ENCODE results near the gene EMX1.

The EMX1 gene

DNA sequence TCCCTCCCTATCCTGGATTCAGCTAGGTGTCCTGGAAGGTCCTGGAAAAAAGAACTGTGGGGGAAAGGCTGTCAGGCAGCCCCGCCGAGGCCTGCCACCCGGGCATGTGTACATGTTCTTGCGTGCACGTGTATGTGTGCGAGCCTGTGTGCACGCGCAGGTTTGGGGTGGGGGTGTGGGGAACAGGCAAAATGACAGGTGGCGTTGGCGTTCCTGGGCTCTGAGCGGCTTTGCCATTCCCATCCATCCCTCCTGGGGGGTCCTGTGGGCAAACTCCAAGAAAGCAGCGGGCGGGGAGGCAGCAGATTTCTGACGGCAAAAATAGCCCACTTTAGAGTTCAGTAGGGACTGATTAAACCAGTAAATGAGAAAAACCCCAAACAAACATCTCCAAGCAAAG lies 35.6 kb downstream of the EMX1 start:
- Histone ChIP-seq H3K4me3 (no peak overlapping the region), H3K9ac (ENCODE audit: insufficient read length) (no peak overlapping the region), H3K27ac (no peak overlapping the region), H3K36me3 (ENCODE audit: insufficient read depth, low read length) (no peaks in the 10 kb centered on the region), H3K9me3 (ENCODE audit: low read depth, low read length) (no peaks in the 10 kb centered on the region)
- DNase-seq (ENCODE audit: low read depth, low spot score), result no peak
- no peak for TF ChIP-seq EZH2 (IDR thresholded peaks at IDR 0.05)
- no peak for TF ChIP-seq FOXP2 (optimal IDR thresholded peaks at IDR 0.05; ENCODE audit: control extremely low read depth, extremely low read length, insufficient read depth)
- TF ChIP-seq POLR2AphosphoS5 (IDR thresholded peaks at IDR 0.05; ENCODE audit: borderline replicate concordance, low read depth, low read length), result no peak

GRCh38 chr2:72953528-72953927 lies 36.2 kb downstream of the EMX1 start:
- no peak for DNase-seq (ENCODE audit: low read depth, low spot score)
- H3K36me3 ChIP-seq (ENCODE audit: insufficient read depth, low read length), result no peaks in the 10 kb centered on the region
- no peak overlapping the region for H3K9ac ChIP-seq (ENCODE audit: insufficient read length)
- TF ChIP-seq EZH2 (IDR thresholded peaks at IDR 0.05) (no peak), POLR2AphosphoS5 (IDR thresholded peaks at IDR 0.05; ENCODE audit: borderline replicate concordance, low read depth, low read length) (no peak), FOXP2 (optimal IDR thresholded peaks at IDR 0.05; ENCODE audit: control extremely low read depth, extremely low read length, insufficient read depth) (no peak)
- H3K27ac ChIP-seq, result no peak overlapping the region
- H3K4me3 ChIP-seq, result no peak overlapping the region
- H3K9me3 ChIP-seq (ENCODE audit: low read depth, low read length), result no peaks in the 10 kb centered on the region

DNA sequence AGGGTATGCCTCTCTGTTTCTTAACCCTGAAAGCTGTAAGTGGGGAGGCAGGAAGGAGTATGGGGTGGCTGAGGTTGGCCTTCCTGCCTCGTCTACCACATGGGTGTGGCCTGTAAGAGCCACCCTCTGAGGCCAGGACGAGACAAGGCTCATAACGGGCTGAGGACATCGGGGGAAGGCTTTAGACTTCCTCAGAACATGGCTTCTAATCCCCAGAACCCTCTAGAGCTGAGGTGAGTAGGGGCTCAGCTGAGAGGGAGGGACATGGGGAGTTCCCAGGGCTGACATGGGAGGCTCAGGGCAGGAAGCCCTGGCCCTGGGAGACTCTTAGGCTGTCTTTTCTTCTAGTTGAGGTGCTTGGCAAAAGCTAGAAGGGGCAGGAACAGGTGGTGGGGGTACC lies 36.7 kb downstream of the EMX1 start:
- no peak overlapping the region for H3K9ac ChIP-seq (ENCODE audit: insufficient read length)
- no peak overlapping the region for H3K4me3 ChIP-seq
- DNase-seq (ENCODE audit: low read depth, low spot score), result no peak

DNA sequence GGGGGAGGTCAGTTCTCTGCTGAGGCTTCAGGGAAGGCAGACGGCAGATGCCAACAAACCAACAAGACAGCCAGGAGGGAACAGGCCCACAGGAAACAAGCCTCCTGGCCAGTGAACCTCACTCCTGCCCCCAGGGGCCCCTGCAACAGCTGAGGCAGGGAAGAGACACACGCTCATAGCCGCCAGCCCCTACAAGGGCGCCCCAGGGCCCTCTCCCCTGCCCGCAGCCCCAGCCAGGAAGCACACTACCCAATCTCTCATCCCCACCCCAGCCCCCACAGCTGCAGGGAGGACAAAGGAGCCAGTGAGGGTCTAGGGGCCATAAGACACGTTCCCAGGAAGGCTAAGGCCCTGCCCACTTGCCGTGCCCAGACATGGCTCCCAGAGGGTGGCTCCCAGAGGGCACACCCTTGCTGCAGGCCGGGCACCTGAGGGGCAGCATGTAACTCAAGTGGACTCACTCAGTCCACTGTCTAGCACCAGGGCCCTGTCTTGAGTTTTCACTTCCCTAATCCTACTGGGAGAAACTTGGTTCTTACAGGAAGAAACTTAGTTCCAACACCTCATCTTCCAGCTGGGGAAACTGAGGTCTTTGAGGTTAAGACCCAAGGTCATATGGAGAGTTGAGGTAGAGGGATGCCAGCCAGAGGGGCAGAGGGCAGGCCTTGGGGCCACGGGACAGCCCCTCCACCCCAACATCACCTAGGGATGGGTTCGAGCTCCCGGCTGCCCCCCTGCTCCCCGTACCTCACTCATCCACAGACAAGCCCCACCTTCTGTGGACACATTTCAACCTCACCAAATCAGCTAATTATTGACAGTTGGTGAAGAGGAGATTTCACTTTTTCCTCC lies 37.3 kb downstream of the EMX1 start:
- TF ChIP-seq POLR2AphosphoS5 (IDR thresholded peaks at IDR 0.05; ENCODE audit: borderline replicate concordance, low read depth, low read length), result no peak
- TF ChIP-seq FOXP2 (optimal IDR thresholded peaks at IDR 0.05; ENCODE audit: control extremely low read depth, extremely low read length, insufficient read depth), result no peak
- no peak for TF ChIP-seq EZH2 (IDR thresholded peaks at IDR 0.05)
- no peak for DNase-seq (ENCODE audit: low read depth, low spot score)
- no peak overlapping the region for H3K4me3 ChIP-seq
- no peak overlapping the region for H3K9ac ChIP-seq (ENCODE audit: insufficient read length)
- no peaks in the 10 kb centered on the region for H3K36me3 ChIP-seq (ENCODE audit: insufficient read depth, low read length)
- H3K27ac ChIP-seq, result no peak overlapping the region
- H3K9me3 ChIP-seq (ENCODE audit: low read depth, low read length), result no peaks in the 10 kb centered on the region

More for the DNA sequence above, 36.7 kb downstream of the EMX1 start:
- Histone ChIP-seq H3K27ac (no peak overlapping the region), H3K36me3 (ENCODE audit: insufficient read depth, low read length) (no peaks in the 10 kb centered on the region), H3K9me3 (ENCODE audit: low read depth, low read length) (no peaks in the 10 kb centered on the region)
- TF ChIP-seq FOXP2 (optimal IDR thresholded peaks at IDR 0.05; ENCODE audit: control extremely low read depth, extremely low read length, insufficient read depth) (no peak), EZH2 (IDR thresholded peaks at IDR 0.05) (no peak), POLR2AphosphoS5 (IDR thresholded peaks at IDR 0.05; ENCODE audit: borderline replicate concordance, low read depth, low read length) (no peak)

DNA sequence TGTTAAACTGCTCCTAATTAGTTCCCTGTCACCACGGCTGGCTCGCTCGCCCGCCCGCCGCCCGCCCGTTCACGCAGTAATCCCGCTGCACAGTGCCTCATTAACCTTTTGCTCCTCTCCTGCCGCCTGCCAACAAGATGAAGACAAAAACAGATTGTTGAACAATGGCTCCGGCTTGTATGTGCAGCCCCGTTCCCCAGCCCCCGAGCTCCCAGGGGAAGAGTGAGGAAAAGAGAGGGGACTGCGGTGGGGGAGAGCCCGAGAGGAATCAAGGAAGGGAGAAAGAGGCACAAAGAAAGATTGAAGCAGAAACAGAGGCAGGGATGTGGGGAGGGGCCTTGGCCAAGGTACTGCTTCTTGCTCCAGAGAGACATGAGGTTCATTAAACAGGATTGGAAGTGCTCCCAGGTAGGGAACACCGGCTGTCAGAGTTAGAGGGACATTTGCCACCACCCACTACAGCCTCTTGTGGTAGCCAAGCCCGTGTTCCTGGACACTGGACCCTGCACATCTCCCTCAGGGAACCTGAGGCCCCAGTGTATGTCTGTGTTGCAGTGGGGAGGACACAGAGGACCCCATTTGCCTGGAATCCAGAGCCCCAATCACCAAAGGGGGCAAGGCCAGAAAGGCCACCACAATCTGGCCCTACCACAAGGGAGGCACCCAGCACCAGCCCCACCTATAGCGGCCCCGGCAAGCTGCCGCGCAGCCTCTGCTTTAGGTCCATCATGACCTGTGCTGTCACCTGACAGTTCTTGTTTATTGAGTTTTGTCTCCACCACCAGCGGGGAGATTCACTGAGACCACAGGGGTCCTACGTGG lies 38.1 kb downstream of the EMX1 start:
- DNase-seq (ENCODE audit: low read depth, low spot score), result no peak
- H3K9ac ChIP-seq (ENCODE audit: insufficient read length), result no peak overlapping the region
- no peaks in the 10 kb centered on the region for H3K9me3 ChIP-seq (ENCODE audit: low read depth, low read length)
- H3K4me3 ChIP-seq, result no peak overlapping the region
- no peak overlapping the region for H3K27ac ChIP-seq
- TF ChIP-seq POLR2AphosphoS5 (IDR thresholded peaks at IDR 0.05; ENCODE audit: borderline replicate concordance, low read depth, low read length) (no peak), FOXP2 (optimal IDR thresholded peaks at IDR 0.05; ENCODE audit: control extremely low read depth, extremely low read length, insufficient read depth) (no peak)
- no peaks in the 10 kb centered on the region for H3K36me3 ChIP-seq (ENCODE audit: insufficient read depth, low read length)

GRCh38 chr2:72956050-72956395 lies 38.7 kb downstream of the EMX1 start:
- no peak for TF ChIP-seq POLR2AphosphoS5 (IDR thresholded peaks at IDR 0.05; ENCODE audit: borderline replicate concordance, low read depth, low read length)
- no peak for TF ChIP-seq EZH2 (IDR thresholded peaks at IDR 0.05)
- TF ChIP-seq FOXP2 (optimal IDR thresholded peaks at IDR 0.05; ENCODE audit: control extremely low read depth, extremely low read length, insufficient read depth), result no peak
- Histone ChIP-seq H3K36me3 (ENCODE audit: insufficient read depth, low read length) (no peaks in the 10 kb centered on the region), H3K4me3 (no peak overlapping the region), H3K27ac (no peak overlapping the region), H3K9me3 (ENCODE audit: low read depth, low read length) (no peaks in the 10 kb centered on the region), H3K9ac (ENCODE audit: insufficient read length) (no peak overlapping the region)
- DNase-seq (ENCODE audit: low read depth, low spot score), result no peak

DNA sequence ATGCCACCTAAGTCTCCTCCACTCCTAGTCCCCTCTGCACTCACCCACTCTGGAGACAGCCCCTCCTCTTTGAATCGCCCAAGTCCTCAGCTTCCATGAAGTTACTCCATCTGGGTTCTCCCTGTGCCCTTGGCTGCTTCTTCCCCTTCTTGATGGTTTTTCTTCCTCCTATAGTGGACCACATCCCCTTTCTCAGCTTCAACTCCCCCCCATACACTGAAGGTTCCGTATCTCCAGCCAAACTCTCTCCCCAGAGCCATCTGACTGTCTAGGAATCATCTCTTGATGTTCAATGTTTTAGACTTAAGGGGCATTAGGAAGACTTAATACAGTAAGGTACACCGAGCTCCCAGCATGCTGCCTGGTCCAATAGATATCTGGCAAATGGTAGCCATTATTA lies 39.6 kb downstream of the EMX1 start:
- no peak for TF ChIP-seq POLR2AphosphoS5 (IDR thresholded peaks at IDR 0.05; ENCODE audit: borderline replicate concordance, low read depth, low read length)
- TF ChIP-seq EZH2 (IDR thresholded peaks at IDR 0.05), result no peak
- TF ChIP-seq FOXP2 (optimal IDR thresholded peaks at IDR 0.05; ENCODE audit: control extremely low read depth, extremely low read length, insufficient read depth), result no peak
- Histone ChIP-seq H3K9ac (ENCODE audit: insufficient read length) (no peak overlapping the region), H3K9me3 (ENCODE audit: low read depth, low read length) (no peaks in the 10 kb centered on the region), H3K36me3 (ENCODE audit: insufficient read depth, low read length) (no peaks in the 10 kb centered on the region), H3K4me3 (no peak overlapping the region), H3K27ac (no peak overlapping the region)
- no peak for DNase-seq (ENCODE audit: low read depth, low spot score)

- no peak for DNase-seq (ENCODE audit: low read depth, low spot score)
- no peak overlapping the region for H3K27ac ChIP-seq
- no peaks in the 10 kb centered on the region for H3K9me3 ChIP-seq (ENCODE audit: low read depth, low read length)
- H3K9ac ChIP-seq (ENCODE audit: insufficient read length), result no peak overlapping the region
- H3K4me3 ChIP-seq, result no peak overlapping the region
- no peak for TF ChIP-seq POLR2AphosphoS5 (IDR thresholded peaks at IDR 0.05; ENCODE audit: borderline replicate concordance, low read depth, low read length)
- no peak for TF ChIP-seq EZH2 (IDR thresholded peaks at IDR 0.05)
- no peak for TF ChIP-seq FOXP2 (optimal IDR thresholded peaks at IDR 0.05; ENCODE audit: control extremely low read depth, extremely low read length, insufficient read depth)
- H3K36me3 ChIP-seq (ENCODE audit: insufficient read depth, low read length), result no peaks in the 10 kb centered on the region
Observed at GRCh38 chr2:72958542-72959385, 41.4 kb downstream of the EMX1 start.

Data from SK-N-MC (cell line).